Measurements from ENCODE around the gene JPH4.
A peak's percentile ranks its signal among the peaks of the same experiment; 100 is the strongest.

The JPH4 gene

GRCh38 chr14:23580152-23580926 is 1.7 kb upstream of the JPH4 start:
- no peak for DNase-seq (ENCODE audit: low read depth in 2 of 2)

GRCh38 chr14:23579739-23580138 is 1.1 kb upstream of the JPH4 start:
- no peak for DNase-seq (ENCODE audit: low read depth in 2 of 2)

GRCh38 chr14:23579311-23579630 is 681 bp upstream of the JPH4 start:
- no peak for DNase-seq (ENCODE audit: low read depth in 2 of 2)

GRCh38 chr14:23577710-23578392 is 739 bp downstream of the JPH4 start:
- DNase-seq (ENCODE audit: low read depth in 2 of 2) = no peak

- no peak for DNase-seq (ENCODE audit: low read depth in 2 of 2)
Observed at GRCh38 chr14:23577004-23577681, 1.4 kb downstream of the JPH4 start.

GRCh38 chr14:23573384-23574015 is 5.1 kb downstream of the JPH4 start:
- DNase-seq (ENCODE audit: low read depth in 2 of 2) = no peak

GRCh38 chr14:23572836-23573235 is 5.8 kb downstream of the JPH4 start:
- no peak for DNase-seq (ENCODE audit: low read depth in 2 of 2)

GRCh38 chr14:23572524-23572828 is 6.1 kb downstream of the JPH4 start:
- DNase-seq (ENCODE audit: low read depth in 2 of 2) = no peak

GRCh38 chr14:23571701-23572523 is 6.7 kb downstream of the JPH4 start:
- DNase-seq (ENCODE audit: low read depth in 2 of 2) = no peak

- no peak for DNase-seq (ENCODE audit: low read depth in 2 of 2)
Observed at GRCh38 chr14:23570806-23571483, 7.6 kb downstream of the JPH4 start.

- no peak for DNase-seq (ENCODE audit: low read depth in 2 of 2)
Observed at GRCh38 chr14:23569443-23570151, 9.0 kb downstream of the JPH4 start.

GRCh38 chr14:23568600-23569331 is 9.8 kb downstream of the JPH4 start:
- DNase-seq (ENCODE audit: low read depth in 2 of 2) = no peak

- DNase-seq (ENCODE audit: low read depth in 2 of 2) = no peak
Observed at GRCh38 chr14:23568021-23568599, 10.5 kb downstream of the JPH4 start.

GRCh38 chr14:23567186-23568020 is 11.2 kb downstream of the JPH4 start, which contains the start of gene AP1G2:
AP1G2 (minus strand) TSS chr14:23567791; CDS start chr14:23567314, 477 bp downstream.
- peak; percentile 64 to 69 for DNase-seq (ENCODE audit: low read depth in 2 of 2)

GRCh38 chr14:23566778-23567185 is 11.8 kb downstream of the JPH4 start:
- no peak for DNase-seq (ENCODE audit: low read depth in 2 of 2)

GRCh38 chr14:23566112-23566777 is 12.3 kb downstream of the JPH4 start:
- DNase-seq (ENCODE audit: low read depth in 2 of 2) = no peak

- no peak for DNase-seq (ENCODE audit: low read depth in 2 of 2)
Observed at GRCh38 chr14:23565626-23566025, 13.0 kb downstream of the JPH4 start.

GRCh38 chr14:23564876-23565275 is 13.7 kb downstream of the JPH4 start:
- no peak for DNase-seq (ENCODE audit: low read depth in 2 of 2)

Data from activated CD8-positive, alpha-beta memory T cell treated with anti-CD3 and anti-CD28 coated beads for 4 hours (primary cell).